GM08714 (cell line): ENCODE data around the gene FAM98B.

Source experiments
- H3K4me3 ChIP-seq: fragments of 200-500 bp; sonication (Bioruptor generic); 2 replicates; pipeline ENCODE4 v1.5.1; 2014; ENCODE audit warnings: mild to moderate bottlenecking, low read length, inconsistent platforms
- ZNF274 ChIP-seq: IDR thresholded peaks from 2 replicates; pipeline ENCODE4 v1.6.1; 2012; ENCODE audit warnings: mild to moderate bottlenecking, low read depth, low read length

The FAM98B gene

GRCh38 chr15:38509152-38509551 lies 55.2 kb downstream of the FAM98B start:
- no peak overlapping the region for H3K4me3 ChIP-seq
- no peak for TF ChIP-seq ZNF274

- no peak overlapping the region for H3K4me3 ChIP-seq
These were observed 59.0 kb downstream of the FAM98B start for GRCh38 chr15:38512901-38513300.

GRCh38 chr15:38514601-38515000 lies 60.7 kb downstream of the FAM98B start:
- no peak for TF ChIP-seq ZNF274
- H3K4me3 ChIP-seq, result no peak overlapping the region

More at GRCh38 chr15:38512901-38513300, 59.0 kb downstream of the FAM98B start:
- no peak for TF ChIP-seq ZNF274

- H3K4me3 ChIP-seq, result no peak overlapping the region
- TF ChIP-seq ZNF274, result no peak
These were observed 62.7 kb downstream of the FAM98B start for GRCh38 chr15:38516626-38517025.

- no peak for TF ChIP-seq ZNF274
- no peak overlapping the region for H3K4me3 ChIP-seq
These were observed 63.5 kb downstream of the FAM98B start for GRCh38 chr15:38517312-38517975.

GRCh38 chr15:38518084-38518483 lies 64.2 kb downstream of the FAM98B start:
- H3K4me3 ChIP-seq, result no peak overlapping the region
- TF ChIP-seq ZNF274, result no peak

- no peak overlapping the region for H3K4me3 ChIP-seq
- no peak for TF ChIP-seq ZNF274
These were observed 66.1 kb downstream of the FAM98B start for GRCh38 chr15:38520035-38520434.

- no peak for TF ChIP-seq ZNF274
- H3K4me3 ChIP-seq, result no peak overlapping the region
These were observed 67.4 kb downstream of the FAM98B start for GRCh38 chr15:38521316-38521715.

- H3K4me3 ChIP-seq, result no peak overlapping the region
- no peak for TF ChIP-seq ZNF274
These were observed 69.0 kb downstream of the FAM98B start for GRCh38 chr15:38522922-38523321.

GRCh38 chr15:38524156-38524555 lies 70.2 kb downstream of the FAM98B start:
- H3K4me3 ChIP-seq, result no peak overlapping the region
- TF ChIP-seq ZNF274, result no peak

- no peak overlapping the region for H3K4me3 ChIP-seq
- no peak for TF ChIP-seq ZNF274
These were observed 71.6 kb downstream of the FAM98B start for GRCh38 chr15:38525489-38525888.

- H3K4me3 ChIP-seq, result no peak overlapping the region
- no peak for TF ChIP-seq ZNF274
These were observed 72.2 kb downstream of the FAM98B start for GRCh38 chr15:38526158-38526557.

- no peak overlapping the region for H3K4me3 ChIP-seq
- TF ChIP-seq ZNF274, result no peak
These were observed 74.4 kb downstream of the FAM98B start for GRCh38 chr15:38528294-38528693.

- TF ChIP-seq ZNF274, result no peak
- H3K4me3 ChIP-seq, result no peak overlapping the region
These were observed 76.2 kb downstream of the FAM98B start for GRCh38 chr15:38530113-38530512.

GRCh38 chr15:38531509-38531908 lies 77.6 kb downstream of the FAM98B start:
- no peak for TF ChIP-seq ZNF274
- no peak overlapping the region for H3K4me3 ChIP-seq

GRCh38 chr15:38532728-38533127 lies 78.8 kb downstream of the FAM98B start:
- TF ChIP-seq ZNF274, result no peak
- H3K4me3 ChIP-seq, result no peak overlapping the region

- no peak overlapping the region for H3K4me3 ChIP-seq
- no peak for TF ChIP-seq ZNF274
These were observed 79.5 kb downstream of the FAM98B start for GRCh38 chr15:38533416-38533915.
